ENCODE results near the gene SNX20. TPM values are rescaled to one million over a fixed set of nuclear protein-coding genes. Genes with fewer than 3 reads are reported as not detected.

SNX20 gene
- total and polyA plus RNA-seq, 2 donors (not counting 3 experiments of a cell fraction or from before 2014, with no cell fraction given), result not detected

GRCh38 chr16:50712956-50713355 is 31.8 kb upstream of the SNX20 start:
- Histone ChIP-seq H3K9ac (replicated peaks; ENCODE audit: extremely low read depth, insufficient read depth, low read length) (no peak overlapping the region), H3K27ac (ENCODE audit: insufficient read depth, low read depth, low read length) (no peak overlapping the region), H3K79me2 (ENCODE audit: control insufficient read depth, insufficient read depth, low read length) (no peaks in the 10 kb centered on the region), H3K27me3 (ENCODE audit: control insufficient read depth in 2 of 2, insufficient read depth in 2 of 2, low read length in 2 of 2) (no peaks in the 10 kb centered on the region), H4K20me1 (replicated peaks; ENCODE audit: control insufficient read depth, extremely low read depth, insufficient read depth, low read length) (no peaks in the 10 kb centered on the region), H3K9me3 (replicated peaks; ENCODE audit: control insufficient read depth, insufficient read depth, low read length) (no peaks in the 10 kb centered on the region), H2AFZ (ENCODE audit: low read depth, low read length) (no peak overlapping the region), H3K4me2 (ENCODE audit: insufficient read depth, low read length) (no peak overlapping the region), H3K4me1 (ENCODE audit: control insufficient read depth, extremely low read depth, insufficient read depth, low read length) (no peaks in the 10 kb centered on the region), H3K9me1 (replicated peaks; ENCODE audit: control insufficient read depth, extremely low read depth, insufficient read depth, low read length) (no peaks in the 10 kb centered on the region), H3K36me3 (ENCODE audit: control insufficient read depth in 2 of 2, extremely low read depth in 1 of 2, insufficient read depth in 2 of 2, low read length in 2 of 2) (no peaks in the 10 kb centered on the region), H3K4me3 (replicated peaks in 1 of 3; ENCODE audit: insufficient read depth in 1 of 3, low read depth in 1 of 3, low read length in 3 of 3) (no peak overlapping the region)
- ChIA-PET POLR2A (no interaction called here), CTCF (no interaction called here)
- BruUV-seq (replicated peaks), result no TSS peak
- no peak for TF ChIP-seq MYC (IDR thresholded peaks at IDR 0.05; ENCODE audit: low read depth, low read length)
- no peak for TF ChIP-seq POLR2A (IDR thresholded peaks at IDR 0.05; ENCODE audit: low read depth, low read length)
- DNase-seq (ENCODE audit: low read depth, low spot score), result no peak
- intact Hi-C loops (cut with micrococcal nuclease) (no loop called here), dilution Hi-C loops (cut with MboI; ENCODE audit: extremely low pct_ligation_motif_present, low sequenced_read_pairs) (no loop called here)
- FAIRE-seq, result no peak

- no peaks in the 10 kb centered on the region for H3K36me3 ChIP-seq (ENCODE audit: control insufficient read depth in 2 of 2, extremely low read depth in 1 of 2, insufficient read depth in 2 of 2, low read length in 2 of 2)
- no peak for FAIRE-seq
- H3K79me2 ChIP-seq (ENCODE audit: control insufficient read depth, insufficient read depth, low read length), result no peaks in the 10 kb centered on the region
- CTCF ChIA-PET, result no interaction called here
- TF ChIP-seq JUN (IDR thresholded peaks at IDR 0.05; ENCODE audit: borderline replicate concordance, insufficient read depth, insufficient read length, low read depth) (no peak), MYC (IDR thresholded peaks at IDR 0.05; ENCODE audit: low read depth, low read length) (no peak), CTCF (IDR thresholded peaks at IDR 0.05; ENCODE audit: extremely low read depth in 1 of 2, insufficient read depth in 1 of 2, low read depth in 1 of 2, low read length in 2 of 2) (no peak), MAX (IDR thresholded peaks at IDR 0.05; ENCODE audit: insufficient read depth, insufficient read length) (no peak)
- POLR2A ChIA-PET, result no interaction called here
- no peak overlapping the region for H2AFZ ChIP-seq (ENCODE audit: low read depth, low read length)
- DNase-seq (ENCODE audit: low read depth, low spot score), result no peak
- no peaks in the 10 kb centered on the region for H3K27me3 ChIP-seq (ENCODE audit: control insufficient read depth in 2 of 2, insufficient read depth in 2 of 2, low read length in 2 of 2)
- BruUV-seq (replicated peaks), result no TSS peak
- no peaks in the 10 kb centered on the region for H3K9me1 ChIP-seq (replicated peaks; ENCODE audit: control insufficient read depth, extremely low read depth, insufficient read depth, low read length)
- H3K4me2 ChIP-seq (ENCODE audit: insufficient read depth, low read length), result no peak overlapping the region
- no peak overlapping the region for H3K27ac ChIP-seq (ENCODE audit: insufficient read depth, low read depth, low read length)
- H3K4me1 ChIP-seq (ENCODE audit: control insufficient read depth, extremely low read depth, insufficient read depth, low read length), result no peaks in the 10 kb centered on the region
- H3K9me3 ChIP-seq (replicated peaks; ENCODE audit: control insufficient read depth, insufficient read depth, low read length), result no peaks in the 10 kb centered on the region
- no peak overlapping the region for H3K9ac ChIP-seq (replicated peaks; ENCODE audit: extremely low read depth, insufficient read depth, low read length)
- intact Hi-C loops (cut with micrococcal nuclease) (no loop called here), dilution Hi-C loops (cut with MboI; ENCODE audit: extremely low pct_ligation_motif_present, low sequenced_read_pairs) (no loop called here)
- no peak overlapping the region for H3K4me3 ChIP-seq (replicated peaks in 1 of 3; ENCODE audit: insufficient read depth in 1 of 3, low read depth in 1 of 3, low read length in 3 of 3)
- H4K20me1 ChIP-seq (replicated peaks; ENCODE audit: control insufficient read depth, extremely low read depth, insufficient read depth, low read length), result no peaks in the 10 kb centered on the region
Observed at GRCh38 chr16:50712560-50712898, 31.4 kb upstream of the SNX20 start.
